RCC 7860 (cell line): ENCODE data around the gene ANAPC5.

Source experiments
- DNase-seq: peaks from one replicate; pipeline ENCODE4 v3.0.0-alpha.2; 2015; ENCODE audit warnings: low spot score
- FAIRE-seq: peaks from 2 replicates; lab custom pipeline; 2012; peaks lifted over from hg19 to GRCh38; lab: Jason Lieb, UNC

The ANAPC5 gene

GRCh38 chr12:121263206-121263935, 88.8 kb downstream of the ANAPC5 start:
- FAIRE-seq (no peak), DNase-seq (no peak)

GRCh38 chr12:121261398-121261797, 90.8 kb downstream of the ANAPC5 start:
- no peak for FAIRE-seq

GRCh38 chr12:121260091-121260490, 92.1 kb downstream of the ANAPC5 start:
- FAIRE-seq (no peak), DNase-seq (no peak)

More at GRCh38 chr12:121261398-121261797, 90.8 kb downstream of the ANAPC5 start:
- no peak for DNase-seq

GRCh38 chr12:121259074-121259473, 93.1 kb downstream of the ANAPC5 start:
- DNase-seq = no peak
- no peak for FAIRE-seq
